Fibroblast of pulmonary artery (primary cell): ENCODE results near the gene LRRC71.

Experiments used
- DNase-seq: peaks from one replicate; pipeline ENCODE4 v3.0.0-alpha.2; 2010; ENCODE audit warnings: low read depth
- H3K4me3 ChIP-seq: replicated peaks from 2 replicates; pipeline ENCODE4 v1.5.1; 2011; ENCODE audit warnings: low read depth, mild to moderate bottlenecking, control low read depth, low read length, moderate library complexity
- CTCF ChIP-seq: IDR thresholded peaks from 2 replicates; pipeline ENCODE4 v1.5.1; 2011; ENCODE audit warnings: mild to moderate bottlenecking, control low read depth, low read length, inconsistent platforms; ENCODE audit errors: missing control alignments

Gene LRRC71

GRCh38 chr1:156877433-156878170 is 42.8 kb upstream of the LRRC71 start:
- DNase-seq: no peak
- no peak for TF ChIP-seq CTCF
- H3K4me3 ChIP-seq: no peak overlapping the region

- no peak for DNase-seq
Measured at GRCh38 chr1:156879876-156880275, 40.6 kb upstream of the LRRC71 start.

GRCh38 chr1:156880473-156880872 is 40.0 kb upstream of the LRRC71 start:
- H3K4me3 ChIP-seq: no peak overlapping the region
- DNase-seq: no peak
- TF ChIP-seq CTCF: no peak

More at GRCh38 chr1:156879876-156880275, 40.6 kb upstream of the LRRC71 start:
- no peak overlapping the region for H3K4me3 ChIP-seq
- TF ChIP-seq CTCF: no peak

GRCh38 chr1:156881101-156881500 is 39.3 kb upstream of the LRRC71 start:
- no peak overlapping the region for H3K4me3 ChIP-seq
- DNase-seq: no peak
- no peak for TF ChIP-seq CTCF

- no peak for DNase-seq
- no peak for TF ChIP-seq CTCF
- H3K4me3 ChIP-seq: no peak overlapping the region
Measured at GRCh38 chr1:156881663-156882062, 38.8 kb upstream of the LRRC71 start.

- no peak for DNase-seq
- TF ChIP-seq CTCF: no peak
- no peak overlapping the region for H3K4me3 ChIP-seq
Measured at GRCh38 chr1:156882543-156882942, 37.9 kb upstream of the LRRC71 start.

- no peak for TF ChIP-seq CTCF
- no peak for DNase-seq
- H3K4me3 ChIP-seq: no peak overlapping the region
Measured at GRCh38 chr1:156883919-156884318, 36.5 kb upstream of the LRRC71 start.
